ENCODE data around the gene SLC39A2. TPM values are rescaled to one million over a fixed set of nuclear protein-coding genes. Genes with fewer than 3 reads are reported as not detected.
"Not testable (repeated sequence)": the region's sequence is repeated elsewhere in the genome, so short reads cannot be mapped to it uniquely, and the experiment has no call there.

SLC39A2 gene
- total and polyA plus RNA-seq, 4 donors, result 0.05 to 0.08 TPM; not detected in 2

- no peak overlapping the region for H3K27ac ChIP-seq (ENCODE audit: low read depth in 1 of 2, low read length in 2 of 2)
- H3K36me3 ChIP-seq (ENCODE audit: control insufficient read depth in 4 of 4, insufficient read depth in 3 of 4, low read depth in 1 of 4, low read length in 3 of 4), result peaks cover 5 to 16% (median 10%) of the 10 kb centered on the region in 4 donors
- H3K4me1 ChIP-seq (ENCODE audit: control insufficient read depth in 4 of 4, insufficient read depth in 4 of 4, low read length in 3 of 4), result no peaks in the 10 kb centered on the region
- H3K9ac ChIP-seq (ENCODE audit: low read depth in 1 of 2, low read length in 2 of 2), result no peak overlapping the region
- WGBS, result 81% methylated on average over 7 of the region's 7 CpGs
- DNase-seq (ENCODE audit: low spot score), result no peak
- no peak overlapping the region for H3K4me3 ChIP-seq (ENCODE audit: low read depth in 1 of 3, low read length in 3 of 3)
- no peaks in the 10 kb centered on the region for H3K9me3 ChIP-seq (ENCODE audit: control insufficient read depth in 4 of 4, low read length in 3 of 4)
- TF ChIP-seq JUND (IDR thresholded peaks at IDR 0.05), result no peak
- TF ChIP-seq, protein P1, sequence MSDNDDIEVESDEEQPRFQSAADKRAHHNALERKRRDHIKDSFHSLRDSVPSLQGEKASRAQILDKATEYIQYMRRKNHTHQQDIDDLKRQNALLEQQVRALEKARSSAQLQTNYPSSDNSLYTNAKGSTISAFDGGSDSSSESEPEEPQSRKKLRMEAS (IDR thresholded peaks at IDR 0.05), result no peak
- TF ChIP-seq GABPA (IDR thresholded peaks at IDR 0.05 in 1 of 2, conservative IDR thresholded peaks at IDR 0.05 in 1 of 2), result no peak
- TF ChIP-seq EGR1 (IDR thresholded peaks at IDR 0.05; ENCODE audit: low read depth in 2 of 2), result no peak
- no peak for TF ChIP-seq RXRA (IDR thresholded peaks at IDR 0.05)
- TF ChIP-seq, protein P2, sequence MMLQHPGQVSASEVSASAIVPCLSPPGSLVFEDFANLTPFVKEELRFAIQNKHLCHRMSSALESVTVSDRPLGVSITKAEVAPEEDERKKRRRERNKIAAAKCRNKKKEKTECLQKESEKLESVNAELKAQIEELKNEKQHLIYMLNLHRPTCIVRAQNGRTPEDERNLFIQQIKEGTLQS (IDR thresholded peaks at IDR 0.05), result no peak
- no peaks in the 10 kb centered on the region for H3K27me3 ChIP-seq (ENCODE audit: control insufficient read depth in 4 of 4, insufficient read depth in 4 of 4, low read length in 3 of 4)
Observed at GRCh38 chr14:21001218-21001617, 2.1 kb downstream of the SLC39A2 start.

- Histone ChIP-seq H3K4me1 (ENCODE audit: control insufficient read depth in 4 of 4, insufficient read depth in 4 of 4, low read length in 3 of 4) (no peaks in the 10 kb centered on the region), H3K36me3 (ENCODE audit: control insufficient read depth in 4 of 4, insufficient read depth in 3 of 4, low read depth in 1 of 4, low read length in 3 of 4) (no peaks in the 10 kb centered on the region), H3K9me3 (ENCODE audit: control insufficient read depth in 4 of 4, low read length in 3 of 4) (no peaks in the 10 kb centered on the region), H3K27ac (ENCODE audit: low read depth in 1 of 2, low read length in 2 of 2) (peak overlapping the region in 1 of 2 donors; percentile 6), H3K27me3 (ENCODE audit: control insufficient read depth in 4 of 4, insufficient read depth in 4 of 4, low read length in 3 of 4) (no peaks in the 10 kb centered on the region), H3K4me3 (ENCODE audit: low read depth in 1 of 3, low read length in 3 of 3) (peak overlapping the region in 1 of 3 donors; percentile 16), H3K9ac (ENCODE audit: low read depth in 1 of 2, low read length in 2 of 2) (no peak overlapping the region)
- no peak for TF ChIP-seq GABPA (IDR thresholded peaks at IDR 0.05 in 1 of 2, conservative IDR thresholded peaks at IDR 0.05 in 1 of 2)
- TF ChIP-seq FOXA1 (IDR thresholded peaks at IDR 0.05), result no peak
- TF ChIP-seq HNF4G (IDR thresholded peaks at IDR 0.05), result no peak
- no peak for TF ChIP-seq RAD21 (IDR thresholded peaks at IDR 0.05)
- no peak for TF ChIP-seq JUND (IDR thresholded peaks at IDR 0.05)
- no peak for TF ChIP-seq YY1 (IDR thresholded peaks at IDR 0.05)
- TF ChIP-seq CTCF (IDR thresholded peaks at IDR 0.05; ENCODE audit: low read depth, low read length, missing input control), result no peak
- no peak for TF ChIP-seq TAF1 (conservative IDR thresholded peaks at IDR 0.05)
- no peak for TF ChIP-seq HNF4A (conservative IDR thresholded peaks at IDR 0.05)
- TF ChIP-seq, protein P2 (IDR thresholded peaks at IDR 0.05), result no peak
- TF ChIP-seq SP1 (IDR thresholded peaks at IDR 0.05), result no peak
- TF ChIP-seq FOXA2 (IDR thresholded peaks at IDR 0.05), result no peak
- no peak for TF ChIP-seq EGR1 (IDR thresholded peaks at IDR 0.05; ENCODE audit: low read depth in 2 of 2)
- TF ChIP-seq, protein P3, sequence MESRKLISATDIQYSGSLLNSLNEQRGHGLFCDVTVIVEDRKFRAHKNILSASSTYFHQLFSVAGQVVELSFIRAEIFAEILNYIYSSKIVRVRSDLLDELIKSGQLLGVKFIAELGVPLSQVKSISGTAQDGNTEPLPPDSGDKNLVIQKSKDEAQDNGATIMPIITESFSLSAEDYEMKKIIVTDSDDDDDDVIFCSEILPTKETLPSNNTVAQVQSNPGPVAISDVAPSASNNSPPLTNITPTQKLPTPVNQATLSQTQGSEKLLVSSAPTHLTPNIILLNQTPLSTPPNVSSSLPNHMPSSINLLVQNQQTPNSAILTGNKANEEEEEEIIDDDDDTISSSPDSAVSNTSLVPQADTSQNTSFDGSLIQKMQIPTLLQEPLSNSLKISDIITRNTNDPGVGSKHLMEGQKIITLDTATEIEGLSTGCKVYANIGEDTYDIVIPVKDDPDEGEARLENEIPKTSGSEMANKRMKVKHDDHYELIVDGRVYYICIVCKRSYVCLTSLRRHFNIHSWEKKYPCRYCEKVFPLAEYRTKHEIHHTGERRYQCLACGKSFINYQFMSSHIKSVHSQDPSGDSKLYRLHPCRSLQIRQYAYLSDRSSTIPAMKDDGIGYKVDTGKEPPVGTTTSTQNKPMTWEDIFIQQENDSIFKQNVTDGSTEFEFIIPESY (IDR thresholded peaks at IDR 0.05), result no peak
- TF ChIP-seq, protein P1 (IDR thresholded peaks at IDR 0.05), result no peak
- no peak for TF ChIP-seq NR2F2 (IDR thresholded peaks at IDR 0.05)
- no peak for TF ChIP-seq RXRA (IDR thresholded peaks at IDR 0.05)
- TF ChIP-seq, protein P4, sequence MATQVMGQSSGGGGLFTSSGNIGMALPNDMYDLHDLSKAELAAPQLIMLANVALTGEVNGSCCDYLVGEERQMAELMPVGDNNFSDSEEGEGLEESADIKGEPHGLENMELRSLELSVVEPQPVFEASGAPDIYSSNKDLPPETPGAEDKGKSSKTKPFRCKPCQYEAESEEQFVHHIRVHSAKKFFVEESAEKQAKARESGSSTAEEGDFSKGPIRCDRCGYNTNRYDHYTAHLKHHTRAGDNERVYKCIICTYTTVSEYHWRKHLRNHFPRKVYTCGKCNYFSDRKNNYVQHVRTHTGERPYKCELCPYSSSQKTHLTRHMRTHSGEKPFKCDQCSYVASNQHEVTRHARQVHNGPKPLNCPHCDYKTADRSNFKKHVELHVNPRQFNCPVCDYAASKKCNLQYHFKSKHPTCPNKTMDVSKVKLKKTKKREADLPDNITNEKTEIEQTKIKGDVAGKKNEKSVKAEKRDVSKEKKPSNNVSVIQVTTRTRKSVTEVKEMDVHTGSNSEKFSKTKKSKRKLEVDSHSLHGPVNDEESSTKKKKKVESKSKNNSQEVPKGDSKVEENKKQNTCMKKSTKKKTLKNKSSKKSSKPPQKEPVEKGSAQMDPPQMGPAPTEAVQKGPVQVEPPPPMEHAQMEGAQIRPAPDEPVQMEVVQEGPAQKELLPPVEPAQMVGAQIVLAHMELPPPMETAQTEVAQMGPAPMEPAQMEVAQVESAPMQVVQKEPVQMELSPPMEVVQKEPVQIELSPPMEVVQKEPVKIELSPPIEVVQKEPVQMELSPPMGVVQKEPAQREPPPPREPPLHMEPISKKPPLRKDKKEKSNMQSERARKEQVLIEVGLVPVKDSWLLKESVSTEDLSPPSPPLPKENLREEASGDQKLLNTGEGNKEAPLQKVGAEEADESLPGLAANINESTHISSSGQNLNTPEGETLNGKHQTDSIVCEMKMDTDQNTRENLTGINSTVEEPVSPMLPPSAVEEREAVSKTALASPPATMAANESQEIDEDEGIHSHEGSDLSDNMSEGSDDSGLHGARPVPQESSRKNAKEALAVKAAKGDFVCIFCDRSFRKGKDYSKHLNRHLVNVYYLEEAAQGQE (IDR thresholded peaks at IDR 0.05), result no peak
- DNase-seq (ENCODE audit: low spot score), result no peak
- WGBS, result 78% methylated on average over 14 of the region's 14 CpGs
Observed at GRCh38 chr14:21003788-21004346, 4.8 kb downstream of the SLC39A2 start.

GRCh38 chr14:21009721-21010120 is 10.6 kb downstream of the SLC39A2 start:
- not testable (repeated sequence) for DNase-seq (ENCODE audit: low spot score)

More at GRCh38 chr14:21009721-21010120, 10.6 kb downstream of the SLC39A2 start:
- H3K27me3 ChIP-seq (ENCODE audit: control insufficient read depth in 4 of 4, insufficient read depth in 4 of 4, low read length in 3 of 4); H3K36me3 ChIP-seq (ENCODE audit: control insufficient read depth in 4 of 4, insufficient read depth in 3 of 4, low read depth in 1 of 4, low read length in 3 of 4); H3K9me3 ChIP-seq (ENCODE audit: control insufficient read depth in 4 of 4, low read length in 3 of 4); H3K4me1 ChIP-seq (ENCODE audit: control insufficient read depth in 4 of 4, insufficient read depth in 4 of 4, low read length in 3 of 4); H3K27ac ChIP-seq (ENCODE audit: low read depth in 1 of 2, low read length in 2 of 2); H3K4me3 ChIP-seq (ENCODE audit: low read depth in 1 of 3, low read length in 3 of 3); H3K9ac ChIP-seq (ENCODE audit: low read depth in 1 of 2, low read length in 2 of 2): not testable (repeated sequence)
- 71% methylated on average over 3 of the region's 3 CpGs for WGBS

Measured in liver (tissue), 9 donors.